Glutamatergic neuron (in vitro differentiated cells): Measurements from ENCODE around the gene C1QTNF12. TPM values are rescaled to one million over a fixed set of nuclear protein-coding genes. Genes with fewer than 3 reads are reported as not detected.

Experiments
- DNase-seq: peaks from one replicate; pipeline ENCODE4 v3.0.0; 2022
- H3K27ac Mint-ChIP-seq: one replicate; pipeline ENCODE4 v1.8.0; 2020; ENCODE audit warnings: mild to moderate bottlenecking, mixed read lengths, inconsistent platforms; ENCODE audit not compliant: unreplicated experiment
- H3K27me3 Mint-ChIP-seq: one replicate; pipeline ENCODE4 v1.8.0; 2020; ENCODE audit warnings: mild to moderate bottlenecking, moderate library complexity, mixed read lengths, inconsistent platforms; ENCODE audit not compliant: unreplicated experiment
- H3K36me3 Mint-ChIP-seq: one replicate; pipeline ENCODE4 v1.8.0; 2020; ENCODE audit warnings: mild to moderate bottlenecking, mixed read lengths, inconsistent platforms; ENCODE audit not compliant: unreplicated experiment
- H3K4me1 Mint-ChIP-seq: one replicate; pipeline ENCODE4 v1.8.0; 2020; ENCODE audit warnings: mild to moderate bottlenecking, low read depth, mixed read lengths, inconsistent platforms; ENCODE audit not compliant: unreplicated experiment
- H3K4me3 Mint-ChIP-seq: one replicate; pipeline ENCODE4 v1.8.0; 2020; ENCODE audit warnings: mild to moderate bottlenecking, mixed read lengths, inconsistent platforms; ENCODE audit not compliant: unreplicated experiment
- H3K9me3 Mint-ChIP-seq: one replicate; pipeline ENCODE4 v1.8.0; 2020; ENCODE audit warnings: mild to moderate bottlenecking, moderate library complexity, mixed read lengths, inconsistent platforms; ENCODE audit not compliant: unreplicated experiment
- total RNA-seq: library from RNA; stranded (reverse); fragmentation: NEBNext Ultra II Directional; extraction: Animal tissue kit (Norgen Biotek cat#: 25700); gene quantifications from one replicate; pipeline ENCODE4 v1.2.1, GENCODE V29; 2021; ENCODE audit not compliant: unreplicated experiment
- TF ChIP-seq, protein P1 (sequence below): fragments of 200-600 bp; sonication (generic); IDR thresholded peaks from one replicate; pipeline ENCODE4 v1.5.0; 2021; ENCODE audit not compliant: partially characterized antibody, unreplicated experiment

Gene C1QTNF12
- total RNA-seq, 1 donor from 2014 or later, result 9.1 TPM

GRCh38 chr1:1236945-1237873, 9.3 kb downstream of the C1QTNF12 start:
- no peak overlapping the region for H3K27ac Mint-ChIP-seq
- no peak for DNase-seq
- H3K4me1 Mint-ChIP-seq, result peaks cover 6% of the 10 kb centered on the region
- H3K36me3 Mint-ChIP-seq, result peaks cover 11% of the 10 kb centered on the region
- peaks cover 7% of the 10 kb centered on the region for H3K9me3 Mint-ChIP-seq
- peaks cover 7% of the 10 kb centered on the region for H3K27me3 Mint-ChIP-seq
- TF ChIP-seq, protein P1, sequence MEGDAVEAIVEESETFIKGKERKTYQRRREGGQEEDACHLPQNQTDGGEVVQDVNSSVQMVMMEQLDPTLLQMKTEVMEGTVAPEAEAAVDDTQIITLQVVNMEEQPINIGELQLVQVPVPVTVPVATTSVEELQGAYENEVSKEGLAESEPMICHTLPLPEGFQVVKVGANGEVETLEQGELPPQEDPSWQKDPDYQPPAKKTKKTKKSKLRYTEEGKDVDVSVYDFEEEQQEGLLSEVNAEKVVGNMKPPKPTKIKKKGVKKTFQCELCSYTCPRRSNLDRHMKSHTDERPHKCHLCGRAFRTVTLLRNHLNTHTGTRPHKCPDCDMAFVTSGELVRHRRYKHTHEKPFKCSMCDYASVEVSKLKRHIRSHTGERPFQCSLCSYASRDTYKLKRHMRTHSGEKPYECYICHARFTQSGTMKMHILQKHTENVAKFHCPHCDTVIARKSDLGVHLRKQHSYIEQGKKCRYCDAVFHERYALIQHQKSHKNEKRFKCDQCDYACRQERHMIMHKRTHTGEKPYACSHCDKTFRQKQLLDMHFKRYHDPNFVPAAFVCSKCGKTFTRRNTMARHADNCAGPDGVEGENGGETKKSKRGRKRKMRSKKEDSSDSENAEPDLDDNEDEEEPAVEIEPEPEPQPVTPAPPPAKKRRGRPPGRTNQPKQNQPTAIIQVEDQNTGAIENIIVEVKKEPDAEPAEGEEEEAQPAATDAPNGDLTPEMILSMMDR, result no peak
- H3K4me3 Mint-ChIP-seq, result no peak overlapping the region

DNA sequence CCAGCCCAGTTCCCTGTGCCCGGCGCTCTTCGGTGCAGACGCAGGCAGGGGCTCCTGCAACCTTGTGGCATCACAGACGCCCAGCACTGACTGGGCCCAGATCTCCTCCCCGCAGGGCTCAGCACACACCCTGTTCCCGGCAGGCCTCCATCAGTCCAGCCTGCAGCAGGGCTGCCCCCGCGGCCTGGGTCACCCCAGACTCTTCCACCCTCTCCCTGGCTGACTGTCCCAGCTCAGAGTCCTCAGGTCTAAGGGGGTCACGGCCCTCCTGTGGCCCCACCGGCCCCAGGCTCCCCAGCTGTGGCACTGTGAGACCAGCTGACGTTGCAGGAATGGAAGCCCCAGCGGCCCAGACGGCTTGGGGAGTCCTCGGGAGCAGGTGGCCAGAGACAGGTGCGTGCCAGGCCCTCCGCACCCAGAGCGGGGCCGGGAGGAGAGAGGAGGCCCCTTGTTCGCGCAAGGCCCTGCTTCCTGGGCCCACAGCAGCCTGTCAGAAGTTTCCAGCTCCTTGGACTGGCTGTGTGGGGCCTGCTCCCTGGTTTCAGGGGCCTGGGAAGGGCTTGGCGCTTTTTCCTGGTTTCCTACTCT, 10.3 kb downstream of the C1QTNF12 start:
- H3K4me1 Mint-ChIP-seq, result peaks cover 6% of the 10 kb centered on the region
- peaks cover 7% of the 10 kb centered on the region for H3K27me3 Mint-ChIP-seq
- DNase-seq, result no peak
- H3K36me3 Mint-ChIP-seq, result peaks cover 11% of the 10 kb centered on the region
- no peak overlapping the region for H3K27ac Mint-ChIP-seq
- peaks cover 8% of the 10 kb centered on the region for H3K9me3 Mint-ChIP-seq
- TF ChIP-seq, protein P1, result no peak
- no peak overlapping the region for H3K4me3 Mint-ChIP-seq

- peaks cover 13% of the 10 kb centered on the region for H3K9me3 Mint-ChIP-seq
These were observed 11.3 kb downstream of the C1QTNF12 start for GRCh38 chr1:1235016-1235744.

DNA sequence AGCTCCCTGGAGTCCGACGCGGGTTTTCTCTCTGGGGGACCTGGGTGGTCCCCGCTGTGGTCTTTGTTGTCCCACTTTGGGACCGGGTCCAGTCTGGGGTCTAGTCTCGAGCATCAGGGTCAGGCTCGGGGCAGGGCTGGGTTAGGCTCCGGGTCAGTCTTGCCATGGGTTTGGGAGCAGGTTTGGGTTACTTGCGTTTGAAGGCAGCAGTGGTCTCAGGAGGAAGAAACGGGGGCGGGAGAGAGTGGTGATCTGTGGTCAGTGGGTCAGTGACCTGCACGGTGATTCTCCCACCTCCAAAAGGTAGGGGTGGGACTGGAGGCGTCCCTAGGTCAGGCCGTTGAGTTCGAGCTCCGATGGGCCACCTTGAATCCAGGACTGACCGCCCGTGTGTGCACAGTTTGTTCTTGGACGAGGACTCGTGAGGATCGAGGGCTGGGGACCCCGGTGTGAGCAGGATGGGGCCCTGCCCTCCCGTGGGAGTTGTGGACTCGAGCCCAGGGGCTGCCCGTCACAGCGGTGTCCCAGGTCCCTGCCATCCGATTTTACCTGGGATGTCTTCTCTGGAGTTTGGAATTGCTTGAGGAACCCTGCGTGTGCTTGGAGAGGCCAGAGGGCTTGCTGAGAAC, 12.2 kb downstream of the C1QTNF12 start:
- Mint-ChIP-seq H3K4me1 (peaks cover 15% of the 10 kb centered on the region), H3K9me3 (peaks cover 19% of the 10 kb centered on the region), H3K4me3 (peak overlapping the region; percentile 25), H3K27ac (peak overlapping the region; percentile 76), H3K27me3 (peaks cover 18% of the 10 kb centered on the region), H3K36me3 (peaks cover 11% of the 10 kb centered on the region)
- DNase-seq, result no peak
- TF ChIP-seq, protein P1, result no peak

More at GRCh38 chr1:1235016-1235744, 11.3 kb downstream of the C1QTNF12 start:
- Mint-ChIP-seq H3K27ac (no peak overlapping the region), H3K4me3 (no peak overlapping the region), H3K27me3 (peaks cover 12% of the 10 kb centered on the region), H3K36me3 (peaks cover 11% of the 10 kb centered on the region), H3K4me1 (peaks cover 9% of the 10 kb centered on the region)
- no peak for DNase-seq
- TF ChIP-seq, protein P1, result no peak
